ENCODE data around the gene MYNN. TPM values are rescaled to one million over a fixed set of nuclear protein-coding genes. Genes with fewer than 3 reads are reported as not detected.

MYNN gene
- total and polyA plus RNA-seq, 2 donors (not counting 1 experiment from before 2014, with no cell fraction given), result 14.7 to 24.0 TPM

- ATAC-seq (ENCODE audit: low read depth), result peak; percentile 9
- no peaks in the 10 kb centered on the region for H3K27me3 ChIP-seq (replicated peaks in 1 of 4; ENCODE audit: control extremely low read depth in 1 of 4, control insufficient read depth in 3 of 4, insufficient read depth in 4 of 4, low read length in 3 of 4)
- peak overlapping the region; percentile 96 for H3K9ac ChIP-seq (ENCODE audit: low read length)
- Mint-ChIP-seq H3K9me3 (ENCODE audit: insufficient read depth) (no peaks in the 10 kb centered on the region), H3K27me3 (no peaks in the 10 kb centered on the region), H3K4me1 (peaks cover 42% of the 10 kb centered on the region), H3K27ac (peak overlapping the region; percentile 99), H3K4me3 (peak overlapping the region; percentile 100)
- H3K9me3 ChIP-seq (ENCODE audit: control extremely low read depth in 1 of 3, control insufficient read depth in 2 of 3, insufficient read depth in 1 of 3, low read length in 2 of 3), result peaks cover 0 to 7% (median 0%) of the 10 kb centered on the region in 3 donors
- peak overlapping the region; percentile 78 for H3K4me2 ChIP-seq (replicated peaks; ENCODE audit: low read depth, low read length, poor library complexity, severe bottlenecking)
- peak; percentile 92 for DNase-seq
- ChIA-PET CTCF (interaction anchor here (0.6 to 3.3 kb wide), 9 partner anchors 8 to 1092 kb away, joined by 3 to 21 read pairs (median 3); partner anchors contain the start of genes LRRC34, LRRIQ4 and TERC), POLR2A (interaction anchor here (0.5 to 3.0 kb wide), 7 partner anchors 13 to 585 kb away, joined by 3 to 23 read pairs (median 8); partner anchors contain the start of genes LRRC34, LRRIQ4, SEC62 and SKIL)
- under 1% methylated on average over 13 of the region's 27 CpGs for WGBS (ENCODE audit: insufficient coverage)
- peaks cover 0 to 19% of the 10 kb centered on the region in 2 experiments for H3K36me3 ChIP-seq (replicated peaks in 1 of 2; ENCODE audit: control extremely low read depth in 1 of 2, control insufficient read depth in 1 of 2, extremely low read depth in 1 of 2, insufficient read depth in 2 of 2, low read length in 1 of 2)
- peaks cover 33% of the 10 kb centered on the region for H3K79me2 ChIP-seq (ENCODE audit: control insufficient read depth, insufficient read depth, low read length)
- intact Hi-C loops (cut with micrococcal nuclease), result loop anchor here (2.0 to 5.0 kb wide), 4 partner anchors 91 to 409 kb away; partner anchors contain the start of genes PHC3 and SEC62
- peak overlapping the region; percentile 89 to 97 (median 91) for H3K4me3 ChIP-seq (ENCODE audit: control extremely low read depth in 1 of 5, extremely low read depth in 1 of 5, insufficient read depth in 1 of 5, low read depth in 2 of 5, low read length in 4 of 5)
- H4K20me1 ChIP-seq (ENCODE audit: control insufficient read depth, insufficient read depth, low read length, poor library complexity, severe bottlenecking), result no peaks in the 10 kb centered on the region
- H3K27ac ChIP-seq (ENCODE audit: low read length in 2 of 2), result peak overlapping the region; percentile 97
- peaks cover 16 to 19% of the 10 kb centered on the region in 2 donors for H3K4me1 ChIP-seq (ENCODE audit: control insufficient read depth in 2 of 2, insufficient read depth in 2 of 2, low read length in 2 of 2)
- TF ChIP-seq CTCF (IDR thresholded peaks at IDR 0.05), result no peak
- no peak for TF ChIP-seq EZH2 (IDR thresholded peaks at IDR 0.05; ENCODE audit: borderline replicate concordance, insufficient read depth, low read depth, low read length, poor library complexity, severe bottlenecking)
- H2AFZ ChIP-seq (ENCODE audit: insufficient read depth, low read depth, low read length, poor library complexity, severe bottlenecking), result peak overlapping the region; percentile 98
Observed at GRCh38 chr3:169771497-169772304, 1.5 kb upstream of the MYNN start.
